GM20000 (cell line): Measurements from ENCODE around the gene AOPEP.

Source experiments
- DNase-seq: peaks from one replicate; pipeline ENCODE4 v3.0.0; 2012; ENCODE audit warnings: low spot score
- CTCF ChIP-seq: IDR thresholded peaks from 2 replicates; pipeline ENCODE4 v1.5.1; 2012; ENCODE audit warnings: mild to moderate bottlenecking, control low read depth; ENCODE audit errors: extremely low read depth, missing control alignments

Gene AOPEP

DNA sequence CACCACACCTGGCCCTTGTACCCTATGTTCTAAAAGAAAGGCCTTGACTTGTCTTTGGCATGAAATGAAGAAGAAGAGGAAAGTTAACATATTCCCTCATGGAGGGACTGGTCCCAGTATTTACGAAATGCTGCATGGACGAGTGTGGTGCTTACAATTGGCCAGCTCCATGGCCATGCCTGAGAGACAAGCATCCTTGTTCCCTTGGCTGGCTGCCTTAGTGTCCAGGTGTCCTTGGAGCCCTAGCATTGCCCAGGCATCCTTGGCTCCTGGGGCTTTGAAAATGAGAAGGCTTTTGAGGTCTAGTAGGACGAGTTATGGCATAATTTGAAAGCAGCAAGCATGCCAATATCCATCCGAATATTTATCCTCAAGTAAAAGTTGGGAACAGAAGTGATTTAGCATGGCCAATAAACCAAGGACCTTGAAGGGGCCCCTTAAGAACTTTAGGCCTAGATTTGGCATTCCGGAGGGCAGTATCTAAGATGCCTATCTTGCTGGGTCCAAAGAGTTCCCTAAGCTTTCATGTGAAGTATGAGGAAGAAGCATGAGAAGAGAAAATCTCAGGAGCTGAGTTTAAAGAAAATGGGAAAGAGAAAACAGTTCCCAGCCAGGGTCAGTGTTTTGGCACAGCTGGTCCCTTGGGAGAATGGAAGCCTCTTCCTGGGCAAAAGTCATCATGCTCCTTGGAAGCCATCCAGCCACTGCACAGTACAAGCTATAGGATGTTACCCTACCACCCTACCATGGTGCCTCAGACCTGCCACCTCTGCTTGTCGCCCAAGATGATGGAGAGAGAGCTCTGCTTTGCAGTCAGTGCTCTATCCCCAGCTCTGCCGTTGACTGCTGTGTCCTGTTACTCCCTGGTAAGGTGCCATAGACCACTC lies 91.0 kb downstream of the AOPEP start:
- DNase-seq = no peak
- TF ChIP-seq CTCF = no peak

DNA sequence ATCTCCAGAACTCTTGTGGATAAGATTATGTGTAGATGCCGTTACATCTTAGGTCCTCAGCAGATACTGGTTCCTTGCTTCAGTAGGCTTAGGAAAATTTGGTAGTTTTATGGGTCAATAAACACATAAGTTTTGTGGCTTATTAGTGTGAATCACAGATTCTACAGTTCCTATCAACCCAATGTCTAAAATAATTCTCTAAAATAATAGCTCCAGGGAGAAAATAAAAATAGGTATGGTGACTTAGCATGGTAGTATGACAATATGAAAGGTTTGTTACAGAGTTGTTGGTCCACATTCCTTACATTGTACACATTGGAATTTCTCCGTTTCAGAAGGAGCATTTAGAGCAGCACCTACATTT lies 91.7 kb downstream of the AOPEP start:
- TF ChIP-seq CTCF = no peak
- DNase-seq = no peak

DNA sequence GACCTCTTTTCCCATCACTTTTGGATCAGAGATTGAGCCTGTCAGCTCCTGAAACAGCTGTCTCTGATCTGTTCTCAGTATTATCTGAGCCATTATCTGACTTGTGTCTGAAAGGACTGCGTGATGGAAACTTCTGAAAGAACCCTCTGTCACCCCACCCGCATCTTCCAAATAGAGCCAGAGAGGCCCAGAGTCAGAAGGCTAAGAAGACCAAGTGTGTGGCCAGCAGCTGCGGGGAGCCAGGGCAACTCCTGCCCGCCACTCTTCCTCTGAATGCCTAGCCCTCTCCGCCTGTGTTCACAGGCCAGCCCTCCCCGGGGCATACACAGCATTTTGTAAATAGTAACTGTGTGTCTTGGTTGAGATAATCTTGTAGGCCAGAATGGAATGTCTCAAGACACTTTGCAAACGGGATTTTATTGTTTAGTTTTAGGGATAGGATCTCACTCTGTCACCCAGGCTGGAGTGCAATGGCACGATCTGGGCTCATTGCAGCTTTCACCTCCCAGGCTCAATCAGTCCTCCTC lies 92.7 kb downstream of the AOPEP start:
- no peak for TF ChIP-seq CTCF
- no peak for DNase-seq

DNA sequence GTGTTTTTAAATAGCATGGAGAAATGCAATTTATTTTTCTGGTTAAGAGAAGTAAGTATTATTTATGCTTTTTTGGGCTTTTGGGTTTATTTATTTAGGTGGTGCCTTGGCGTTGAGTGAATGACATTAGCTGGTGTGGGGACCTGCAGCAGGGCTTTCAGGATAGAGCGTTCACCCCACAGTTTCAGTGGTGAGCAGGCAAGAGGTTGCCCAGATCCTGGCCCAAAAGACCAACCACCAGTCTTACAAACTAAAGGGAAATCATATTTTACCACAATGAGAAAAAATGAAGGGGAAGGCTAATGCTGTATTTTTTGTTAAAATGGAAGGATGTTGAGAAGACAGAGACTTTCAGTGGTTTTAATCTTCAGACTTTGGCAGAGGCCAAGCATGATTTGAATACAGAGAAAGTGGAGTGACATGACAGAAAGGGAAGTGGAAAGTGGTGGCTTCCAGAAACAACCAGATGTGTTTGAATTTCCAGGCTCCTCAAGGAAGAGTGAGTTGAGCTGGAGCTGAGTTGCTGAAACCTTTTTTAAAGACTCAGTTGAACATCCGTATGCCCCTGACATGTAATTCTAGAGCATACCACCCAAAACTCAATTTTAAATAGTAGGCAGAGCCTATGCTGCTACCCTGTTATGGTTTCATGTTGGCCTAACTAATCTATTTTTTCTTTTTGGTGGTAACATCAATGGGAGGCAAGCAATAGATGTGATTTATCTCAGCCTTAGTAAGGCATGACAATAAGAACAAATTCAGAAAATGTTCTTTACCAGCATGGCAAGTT lies 94.8 kb downstream of the AOPEP start:
- peak; percentile 50 for DNase-seq
- TF ChIP-seq CTCF = no peak

GRCh38 chr9:94822273-94822672 lies 95.8 kb downstream of the AOPEP start:
- TF ChIP-seq CTCF = no peak

GRCh38 chr9:94823710-94824109 lies 97.2 kb downstream of the AOPEP start:
- TF ChIP-seq CTCF = no peak
- DNase-seq = no peak

More at GRCh38 chr9:94822273-94822672, 95.8 kb downstream of the AOPEP start:
- no peak for DNase-seq

GRCh38 chr9:94824411-94824810 lies 97.9 kb downstream of the AOPEP start:
- DNase-seq = no peak
- TF ChIP-seq CTCF = no peak
